ENCODE data around the gene COG2.

COG2 gene

DNA sequence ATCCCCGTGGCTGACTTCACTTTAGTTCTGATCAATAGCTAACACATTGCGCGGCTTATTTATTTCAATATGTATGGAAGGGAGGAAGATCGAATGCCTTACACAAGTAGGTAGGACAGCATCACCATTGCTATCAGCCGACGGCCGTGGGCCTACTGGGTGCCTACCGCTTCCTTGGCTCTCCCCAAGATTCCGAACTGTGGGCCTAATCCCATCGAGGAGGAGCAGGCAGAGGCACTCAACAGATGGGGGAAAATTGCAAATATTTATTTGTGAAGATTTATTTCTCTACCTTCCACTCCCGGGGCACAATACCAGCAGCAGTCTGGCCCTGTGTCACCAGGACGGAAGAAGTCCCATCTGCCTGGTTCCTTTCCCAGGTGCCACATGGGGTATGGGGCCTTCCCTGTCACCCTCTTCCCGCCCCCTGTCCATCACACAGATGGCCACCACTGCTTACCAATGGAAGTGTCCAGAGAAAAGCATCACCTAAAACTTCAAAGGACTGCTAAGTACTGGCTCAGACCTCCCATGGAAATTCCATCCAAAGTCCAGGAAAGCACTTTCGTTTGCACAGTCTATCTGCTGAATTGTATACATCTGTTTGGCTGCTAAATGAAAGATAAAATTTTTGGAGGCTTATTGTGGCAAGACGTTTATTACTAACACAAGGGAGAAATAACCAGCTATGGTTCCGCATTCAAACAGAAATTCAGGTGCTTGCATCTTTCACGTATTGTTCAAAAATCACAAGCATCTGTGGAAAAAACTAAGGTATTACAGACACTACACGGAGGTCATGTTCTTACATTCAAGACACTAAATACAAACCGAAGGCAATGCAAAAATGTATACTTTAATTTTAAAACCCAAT, 59.9 kb downstream of the COG2 start:
- DNase-seq (ENCODE audit: low read depth in 3 of 3) = no peak

DNA sequence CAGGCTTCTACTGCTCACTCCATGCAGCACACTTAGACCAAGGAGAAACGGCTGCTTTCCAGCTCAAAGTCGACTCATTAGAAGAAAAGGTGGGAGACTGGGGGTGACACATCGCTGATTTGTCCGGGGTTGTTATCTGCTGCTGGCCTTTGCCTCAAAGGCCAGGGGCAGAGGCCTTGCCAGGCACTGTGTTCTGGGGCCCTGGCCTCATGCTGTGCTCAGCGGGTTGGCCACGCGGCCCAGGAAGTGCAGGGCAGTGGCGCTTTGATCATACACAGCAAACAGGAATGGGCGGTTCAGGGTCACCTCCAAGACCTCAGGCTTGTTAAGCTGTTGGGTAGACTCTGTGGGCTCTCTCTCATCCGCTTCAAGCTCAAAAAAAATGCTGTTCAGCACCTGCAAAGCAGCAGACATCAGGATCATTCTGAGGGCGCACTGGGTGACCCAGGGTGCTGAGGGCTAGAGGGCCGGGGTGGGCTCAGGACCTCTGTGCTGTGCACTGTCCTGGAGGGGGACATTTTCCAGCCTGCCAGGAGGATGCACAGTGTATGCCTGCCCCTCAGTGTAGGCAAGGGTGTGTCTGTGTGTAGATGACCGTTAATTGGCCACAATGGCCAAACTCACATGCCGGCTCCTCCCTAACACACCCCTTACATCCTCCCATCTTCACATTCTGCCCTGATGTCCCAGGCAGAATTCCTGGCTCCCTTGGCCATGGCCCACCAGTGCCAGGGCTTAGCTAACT, 60.8 kb downstream of the COG2 start:
- no peak for DNase-seq (ENCODE audit: low read depth in 3 of 3)

DNA sequence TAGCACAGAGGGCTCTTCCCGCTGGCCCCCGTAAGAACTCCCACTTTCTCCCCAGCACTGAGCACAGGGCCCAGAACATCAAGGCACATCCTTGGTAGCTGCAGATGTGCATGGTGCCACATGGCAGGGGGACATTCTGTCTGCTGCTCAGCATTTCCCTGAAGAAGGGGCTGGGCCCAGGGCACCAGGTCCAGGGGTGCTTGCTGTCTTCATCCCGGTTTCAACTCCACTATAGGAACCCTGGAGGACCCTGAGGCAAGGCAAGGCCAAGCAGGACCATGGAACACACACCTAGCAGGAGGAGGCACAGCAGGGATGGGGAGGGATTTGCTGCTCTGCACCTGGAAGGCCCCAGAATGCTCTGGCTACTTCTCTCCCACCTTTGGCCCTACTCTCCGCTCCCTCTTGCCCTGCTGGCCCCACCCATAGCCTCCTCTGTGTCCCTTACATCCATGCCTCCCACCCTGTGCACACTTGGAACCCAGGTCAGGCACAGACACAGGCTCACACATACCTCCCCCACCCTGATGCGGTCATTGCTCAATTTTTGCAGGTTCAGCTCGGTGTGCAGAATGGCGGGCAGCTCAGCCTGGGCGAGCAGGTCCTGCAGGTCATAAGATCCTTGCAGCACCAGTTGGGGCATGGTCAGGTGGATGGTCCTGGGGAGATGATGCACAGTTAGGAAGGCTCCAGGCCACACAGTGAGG, 61.6 kb downstream of the COG2 start:
- no peak for DNase-seq (ENCODE audit: low read depth in 3 of 3)

DNA sequence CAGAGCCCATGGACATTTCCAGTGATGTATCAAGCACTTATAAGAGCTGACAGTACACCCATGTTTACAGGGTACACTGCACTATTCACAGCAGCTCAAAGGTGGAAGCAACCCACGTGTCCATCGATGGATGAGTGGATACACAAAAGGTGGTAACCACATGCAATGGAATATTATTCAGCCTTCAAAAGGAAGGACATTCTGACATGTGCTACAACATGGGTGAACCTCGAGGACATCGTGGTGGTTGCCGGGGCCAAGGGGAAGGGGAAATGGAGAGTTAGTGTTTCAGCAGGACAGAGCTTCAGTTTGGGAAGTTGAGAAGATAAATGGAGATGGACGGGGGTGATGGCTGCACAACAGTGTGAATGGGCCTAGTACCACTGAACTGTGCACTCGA, 62.5 kb downstream of the COG2 start:
- no peak for DNase-seq (ENCODE audit: low read depth in 3 of 3)

DNA sequence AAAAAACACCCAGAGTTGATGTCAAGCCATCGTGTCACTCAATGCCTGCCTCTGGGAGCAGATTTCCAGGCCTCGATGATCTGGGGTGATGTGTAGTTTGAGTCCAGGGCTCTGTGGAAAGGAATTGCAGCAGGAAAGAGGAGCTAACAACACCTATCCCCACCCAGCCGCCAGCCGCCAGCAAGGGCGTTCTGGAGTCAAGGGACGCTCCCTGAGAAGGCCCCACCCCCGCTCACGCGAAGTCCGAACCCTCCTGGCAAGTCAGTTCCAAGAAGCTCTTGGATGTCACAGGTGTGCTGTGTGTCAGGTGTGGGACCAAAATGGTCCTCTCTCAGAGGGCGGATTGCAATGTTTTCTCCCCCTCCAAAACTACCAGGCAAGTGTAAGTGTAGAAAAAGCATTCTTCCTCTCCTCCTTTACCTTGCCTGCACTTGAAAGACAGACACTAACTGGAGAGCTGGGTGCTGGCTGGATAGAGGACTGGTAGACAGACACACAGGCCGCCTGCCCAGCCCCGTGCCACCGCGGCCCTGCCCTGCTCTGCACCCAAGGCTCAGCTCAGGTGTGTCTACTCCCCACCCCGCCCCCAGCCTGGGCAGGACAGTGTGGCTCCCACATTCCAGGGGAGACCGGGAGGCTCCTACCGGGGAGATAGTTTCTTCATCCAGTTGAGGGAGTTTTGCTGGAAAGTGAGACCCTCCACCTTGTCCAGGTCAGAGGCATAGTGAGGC, 63.2 kb downstream of the COG2 start:
- no peak for DNase-seq (ENCODE audit: low read depth in 3 of 3)

DNA sequence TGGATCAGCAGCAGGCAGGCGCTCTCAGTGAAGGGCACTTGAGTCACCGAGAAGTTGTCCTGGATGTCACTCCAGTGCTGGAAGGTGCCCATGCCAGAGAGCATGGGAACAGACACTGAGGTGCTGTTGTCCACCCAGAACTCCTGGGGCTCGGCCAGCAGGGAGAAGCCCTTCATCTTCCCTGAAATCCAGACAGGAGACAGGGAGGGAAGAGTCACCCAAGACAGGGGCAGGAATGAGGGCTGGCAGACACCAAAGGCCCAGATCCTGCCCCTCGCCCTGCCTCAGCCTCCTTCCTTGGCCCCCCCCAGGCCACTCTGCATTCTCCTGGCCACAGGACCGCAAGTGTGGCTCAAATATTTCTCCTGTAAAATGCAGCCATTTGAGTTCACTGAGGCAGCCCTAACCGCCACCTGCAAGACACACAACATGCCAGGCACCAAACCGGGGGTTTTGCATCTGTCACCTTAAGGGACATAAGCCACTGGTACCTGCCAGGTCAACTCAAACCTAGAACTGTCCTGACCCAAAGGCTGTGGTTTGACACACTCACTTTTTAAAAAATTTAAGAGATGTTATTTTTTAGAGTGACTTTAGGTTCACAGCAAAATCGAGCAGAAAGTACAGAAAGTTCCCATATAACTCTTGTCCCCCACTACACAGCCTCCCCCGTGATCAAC, 63.9 kb downstream of the COG2 start:
- no peak for DNase-seq (ENCODE audit: low read depth in 3 of 3)

DNA sequence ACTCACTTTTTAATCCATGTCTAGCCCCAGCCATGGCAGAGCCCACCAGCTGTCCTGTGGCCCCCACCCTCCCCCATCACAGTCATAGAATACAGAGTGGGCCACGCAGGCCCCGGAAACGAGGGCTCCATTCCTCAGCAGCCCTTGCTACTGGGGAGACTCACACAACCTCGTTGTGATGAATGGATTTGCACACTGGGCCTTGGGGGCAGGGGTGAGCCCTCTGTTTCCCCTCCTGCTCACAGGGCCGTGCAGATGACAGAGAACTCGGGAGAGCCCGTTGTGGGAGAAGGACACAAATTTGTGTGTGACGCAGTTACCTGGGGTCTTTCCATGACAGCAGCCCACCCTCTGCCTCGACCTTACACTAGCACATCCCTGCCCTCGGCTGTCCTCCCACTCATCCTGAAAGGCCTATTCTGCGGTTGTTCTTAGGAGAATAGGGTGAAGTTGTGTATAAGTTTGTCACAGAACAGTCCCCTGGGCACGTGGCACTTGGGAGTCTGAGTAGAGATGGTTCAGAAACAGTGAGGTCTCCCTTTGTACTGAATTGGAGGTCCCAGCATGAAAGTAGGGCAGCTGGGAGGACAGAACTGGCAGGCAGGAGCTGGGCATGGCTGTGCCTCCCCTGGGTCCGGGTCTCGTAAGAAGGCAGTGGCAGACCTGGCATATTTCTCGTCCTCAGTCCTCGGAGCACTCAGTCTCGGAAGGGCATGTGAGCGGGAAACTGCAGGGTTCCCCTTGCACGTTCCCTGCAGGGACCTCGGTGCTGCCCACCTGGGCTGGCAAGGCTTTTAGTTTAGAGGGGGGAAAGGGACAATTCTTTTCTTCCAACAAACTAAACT, 64.8 kb downstream of the COG2 start:
- DNase-seq (ENCODE audit: low read depth in 3 of 3) = no peak

DNA sequence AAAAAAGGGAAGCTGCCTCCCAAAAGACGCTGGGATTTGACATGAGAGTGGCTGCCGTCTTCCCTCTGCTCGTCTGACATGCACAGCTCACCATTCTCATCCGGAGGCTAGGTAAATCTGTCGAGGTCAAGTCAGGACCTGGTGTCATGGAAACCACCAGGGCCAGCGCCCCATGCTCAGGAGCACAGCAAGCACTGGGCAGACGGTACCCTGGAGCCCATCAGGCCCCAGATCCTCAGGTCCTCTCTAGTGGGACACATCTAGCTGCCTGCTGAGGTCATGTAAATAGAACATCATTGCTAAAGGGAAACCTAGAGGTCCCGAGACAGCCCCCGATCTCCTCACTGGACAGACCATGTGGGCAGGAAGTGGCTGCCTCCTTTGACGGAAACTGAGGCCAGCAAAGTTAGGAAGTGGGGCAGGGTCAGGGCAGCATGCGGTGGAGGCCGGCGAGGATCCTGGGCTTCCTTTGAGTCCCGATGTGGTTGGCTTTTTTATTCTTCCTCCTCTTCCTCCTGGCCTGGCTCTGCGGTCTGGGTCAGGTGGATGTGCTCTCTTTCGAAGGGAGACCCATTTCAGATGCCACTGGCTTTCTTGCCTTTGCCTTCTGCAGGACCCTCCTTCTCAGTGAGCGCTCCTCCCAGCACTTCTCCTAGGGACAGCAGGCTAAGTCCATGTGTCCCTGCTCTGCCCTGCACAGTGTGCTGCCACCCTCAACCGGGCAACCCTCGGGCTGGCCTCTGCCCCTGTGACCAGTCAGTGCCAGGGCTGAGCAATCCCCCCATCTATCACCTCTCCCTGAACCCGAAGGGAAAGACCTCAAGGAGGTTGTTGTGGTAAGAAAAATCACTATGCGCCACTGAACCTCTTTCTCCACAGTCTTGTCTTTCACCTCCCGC, 65.7 kb downstream of the COG2 start:
- no peak for DNase-seq (ENCODE audit: low read depth in 3 of 3)

DNA sequence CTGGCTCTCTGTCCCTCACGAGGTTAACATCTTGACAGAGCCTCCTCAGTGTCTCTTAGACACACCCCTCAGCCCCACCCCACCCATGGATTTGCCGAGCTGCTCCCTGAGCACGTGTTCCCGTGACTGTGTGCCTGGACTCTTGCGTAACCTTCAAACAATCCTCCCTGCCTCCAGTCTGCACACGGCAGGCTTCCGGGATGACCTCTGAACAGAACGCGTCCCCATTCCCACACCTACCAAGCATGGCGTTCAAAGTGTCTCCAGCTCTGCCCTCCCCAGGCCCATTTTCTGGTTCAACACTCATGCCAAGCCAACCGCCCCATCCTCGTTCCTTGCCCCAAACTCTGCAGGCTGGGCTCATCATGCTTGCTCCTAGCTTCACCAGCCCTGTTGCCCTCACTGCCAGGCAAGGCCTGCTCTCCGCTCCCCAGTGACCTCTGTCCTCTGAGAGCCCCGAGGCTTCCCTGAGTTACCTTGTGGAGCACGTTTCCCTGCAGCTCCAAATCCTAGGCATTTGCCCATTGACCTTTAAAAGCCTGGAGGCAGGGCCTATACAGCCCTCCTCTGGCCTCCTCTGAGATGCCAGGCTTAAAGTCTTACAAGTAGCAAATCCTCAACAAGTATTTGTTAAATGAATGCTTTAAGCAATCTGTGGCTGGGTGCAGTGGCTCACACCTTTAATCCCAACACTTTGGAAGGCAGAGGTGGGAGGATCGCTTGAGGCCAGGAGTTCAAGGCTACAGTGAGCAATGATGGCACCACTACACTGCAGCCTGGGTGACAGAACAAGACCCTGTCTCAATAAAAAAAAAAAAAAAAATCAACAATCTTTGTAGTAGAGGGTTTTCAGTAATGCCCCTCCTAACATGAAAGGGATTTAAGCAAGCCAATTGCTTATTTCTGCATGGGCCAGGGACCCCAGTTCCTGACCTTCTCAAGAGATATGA, 66.6 kb downstream of the COG2 start:
- no peak for DNase-seq (ENCODE audit: low read depth in 3 of 3)

DNA sequence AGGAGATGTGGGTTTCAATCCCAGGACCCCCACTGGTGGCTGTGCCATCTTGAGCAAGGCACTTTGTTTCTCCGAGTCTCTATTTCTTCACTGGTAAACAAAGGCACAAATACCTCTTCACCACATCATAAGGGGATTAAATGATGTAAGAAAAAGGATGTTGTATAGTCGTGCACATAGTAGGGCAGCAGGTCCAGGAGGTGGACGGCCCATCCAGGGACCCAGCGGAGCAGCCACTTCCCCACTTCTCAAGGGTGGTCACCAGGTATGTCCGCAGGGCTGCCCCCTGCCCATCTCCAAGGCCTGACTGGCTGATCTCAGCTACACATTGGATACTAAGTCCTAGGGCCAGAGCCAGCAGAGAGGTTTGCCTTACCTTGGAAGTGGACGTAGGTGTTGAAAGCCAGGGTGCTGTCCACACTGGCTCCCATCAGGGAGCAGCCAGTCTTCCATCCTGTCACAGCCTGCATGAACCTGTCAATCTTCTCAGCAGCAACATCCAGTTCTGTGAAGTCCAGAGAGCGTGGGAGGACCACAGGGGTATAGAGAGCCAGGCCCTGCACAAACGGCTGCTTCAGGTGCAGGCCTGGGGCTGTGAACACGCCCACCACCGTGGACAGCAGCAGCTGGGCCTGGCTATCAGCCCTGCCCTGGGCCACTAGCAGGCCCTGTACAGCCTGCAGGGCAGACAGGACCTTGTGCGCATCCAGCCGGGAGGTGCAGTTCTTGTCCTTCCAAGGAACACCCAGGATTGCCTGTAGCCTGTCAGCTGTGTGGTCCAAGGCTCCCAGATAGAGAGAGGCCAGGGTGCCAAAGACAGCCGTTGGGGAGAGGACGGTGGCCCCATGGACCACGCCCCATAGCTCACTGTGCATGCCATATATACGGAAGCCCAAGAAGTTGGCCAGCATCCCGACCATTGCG, 67.6 kb downstream of the COG2 start:
- DNase-seq (ENCODE audit: low read depth in 3 of 3) = no peak

DNA sequence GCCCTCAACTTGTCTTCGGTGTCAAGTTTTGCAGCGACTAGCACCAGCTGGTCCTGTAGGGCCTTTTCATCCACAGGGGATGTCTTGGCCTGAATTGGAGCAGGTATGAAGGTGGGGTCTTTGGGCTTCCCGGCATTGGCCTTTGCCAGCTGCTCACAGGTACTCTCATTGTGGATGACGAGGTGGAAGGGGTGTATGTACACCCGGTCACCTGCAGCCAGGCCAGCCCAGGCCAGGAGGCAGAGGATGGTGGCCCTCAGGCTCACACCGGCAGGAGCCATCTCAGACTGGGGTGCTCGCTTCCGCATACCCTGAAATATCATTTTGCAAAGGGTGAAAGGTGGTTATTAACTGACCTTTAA, 68.2 kb downstream of the COG2 start:
- no peak for DNase-seq (ENCODE audit: low read depth in 3 of 3)

DNA sequence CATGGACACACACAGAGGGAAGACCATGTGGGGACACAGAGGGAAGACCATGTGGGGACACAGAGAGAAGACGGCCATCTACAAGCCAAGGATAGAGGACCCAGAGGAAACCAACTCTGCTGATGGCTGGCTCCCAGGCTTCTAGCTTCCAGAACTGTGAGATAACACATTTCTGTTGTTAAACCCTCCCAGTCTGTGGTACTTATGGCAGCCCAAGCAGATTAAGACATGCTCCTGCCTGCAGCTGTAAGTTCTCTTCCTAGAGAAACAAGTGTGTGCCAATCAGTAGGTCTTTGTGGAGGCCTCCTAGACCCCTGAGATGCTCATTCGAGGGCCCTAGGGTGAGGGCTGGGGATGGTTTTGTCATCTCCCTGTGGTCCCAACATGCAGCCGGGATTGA, 69.0 kb downstream of the COG2 start:
- no peak for DNase-seq (ENCODE audit: low read depth in 3 of 3)

DNA sequence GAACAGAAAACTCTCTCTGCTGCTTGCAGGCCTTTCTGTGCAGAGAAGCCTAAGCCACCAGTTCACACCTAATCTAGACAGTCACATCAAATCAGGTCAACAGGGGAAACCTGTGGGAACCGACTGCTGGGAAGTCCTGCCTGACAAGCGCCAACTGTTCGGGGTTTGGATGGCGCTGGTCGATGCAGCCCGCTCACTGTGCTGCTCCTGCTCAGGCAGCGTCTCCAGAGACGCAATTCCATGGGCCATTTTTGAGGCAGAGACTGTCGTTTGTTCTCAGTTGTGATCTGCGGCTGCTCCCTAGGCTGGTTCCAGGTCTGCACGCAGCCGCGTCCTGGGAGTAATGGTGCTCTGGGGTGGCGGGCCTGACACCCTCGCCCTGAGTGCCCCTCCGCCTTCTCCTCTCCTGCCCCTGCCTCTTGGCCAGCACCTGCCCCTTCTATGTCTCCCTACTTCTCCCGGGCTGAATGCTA, 70.2 kb downstream of the COG2 start:
- no peak for DNase-seq (ENCODE audit: low read depth in 3 of 3)

DNA sequence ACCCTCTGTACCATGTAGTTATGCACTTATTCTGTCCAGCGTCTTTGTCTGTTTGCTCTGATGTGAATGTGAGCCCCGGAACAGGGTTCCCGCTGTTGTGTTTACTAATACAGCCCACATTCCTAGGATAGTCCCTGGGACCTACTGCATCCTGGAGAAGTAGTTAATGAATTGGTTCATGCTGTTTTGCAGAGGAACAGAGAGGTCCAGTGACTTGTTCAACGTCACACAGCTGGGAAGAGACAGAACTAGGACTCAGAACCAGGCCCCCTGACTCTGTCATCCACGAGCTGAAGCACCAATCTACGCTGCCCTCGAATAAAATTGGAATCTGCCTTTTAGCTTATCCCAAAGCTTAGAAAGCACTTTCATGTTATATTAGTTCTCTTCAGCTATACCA, 70.9 kb downstream of the COG2 start:
- DNase-seq (ENCODE audit: low read depth in 3 of 3) = no peak

DNA sequence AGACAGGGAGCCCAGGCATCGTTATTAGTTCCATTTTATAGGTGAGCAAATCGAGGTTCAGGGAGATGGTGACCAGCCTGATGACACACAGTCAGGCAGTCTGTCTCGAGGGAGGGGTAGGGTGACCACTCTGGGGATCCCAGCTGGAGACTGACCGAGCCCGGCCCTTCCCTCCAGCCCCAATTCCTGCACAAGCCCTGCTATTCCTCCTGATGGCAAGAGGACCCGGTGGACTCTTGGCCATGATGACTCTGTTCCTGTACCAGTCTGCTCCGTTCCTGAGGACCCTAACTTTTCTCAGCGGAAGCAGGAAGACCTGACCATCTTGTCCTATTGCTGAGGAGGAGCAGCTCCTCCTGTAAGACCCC, 71.2 kb downstream of the COG2 start:
- no peak for DNase-seq (ENCODE audit: low read depth in 3 of 3)

DNA sequence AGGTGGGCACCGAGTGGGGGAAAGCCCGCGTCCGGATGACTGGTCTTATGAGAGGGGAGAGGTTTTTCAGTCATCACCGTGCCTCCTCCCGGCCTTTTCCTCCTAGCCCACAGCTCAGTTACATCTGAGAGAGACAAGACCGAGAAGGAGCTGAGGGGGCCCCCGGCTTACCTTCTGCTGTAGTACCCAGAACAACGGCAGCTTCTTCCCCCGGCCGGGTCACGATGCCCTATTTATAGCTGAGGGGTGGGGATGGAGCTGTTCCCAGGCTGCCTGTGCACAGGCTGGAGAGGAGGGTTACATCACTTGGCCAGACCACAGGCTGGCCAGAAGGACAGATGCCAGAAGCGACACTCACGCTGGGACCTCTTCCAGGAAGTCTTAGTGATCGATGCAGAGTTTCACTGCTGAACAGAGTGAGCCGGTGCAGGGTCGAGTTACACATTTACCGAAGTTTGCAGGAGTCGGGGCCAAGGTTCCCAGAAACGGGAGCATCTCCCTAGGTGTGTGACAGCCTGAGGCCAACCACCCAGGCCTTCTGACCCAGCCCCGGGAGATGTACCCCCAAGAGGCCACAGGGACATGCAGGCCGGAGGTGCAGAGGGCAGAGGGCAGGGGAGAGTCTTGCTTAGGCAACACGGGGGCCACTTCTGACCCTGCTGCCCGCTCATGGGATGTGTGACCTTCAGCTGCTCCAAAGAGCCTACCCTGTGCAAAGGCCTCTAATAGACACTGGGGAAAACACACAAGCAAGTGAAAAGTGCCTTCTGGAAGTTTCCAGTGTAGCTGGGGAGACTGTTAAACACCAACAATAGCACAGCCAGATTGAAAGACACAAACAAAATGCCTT, 71.9 kb downstream of the COG2 start, which contains the start of gene AGT:
AGT (minus strand) TSS at position 208 of the 850 bp plus-strand sequence. CDS start 3,299 bp downstream, outside the sequence.
- no peak for DNase-seq (ENCODE audit: low read depth in 3 of 3)
